ENCODE results near the gene RALGDS. TPM values are rescaled to one million over a fixed set of nuclear protein-coding genes. Genes with fewer than 3 reads are reported as not detected.
"Not testable (repeated sequence)": the region's sequence is repeated elsewhere in the genome, so short reads cannot be mapped to it uniquely, and the experiment has no call there.

Gene RALGDS
- total RNA-seq: 13.8 and 17.4 TPM in 2 replicates

DNA sequence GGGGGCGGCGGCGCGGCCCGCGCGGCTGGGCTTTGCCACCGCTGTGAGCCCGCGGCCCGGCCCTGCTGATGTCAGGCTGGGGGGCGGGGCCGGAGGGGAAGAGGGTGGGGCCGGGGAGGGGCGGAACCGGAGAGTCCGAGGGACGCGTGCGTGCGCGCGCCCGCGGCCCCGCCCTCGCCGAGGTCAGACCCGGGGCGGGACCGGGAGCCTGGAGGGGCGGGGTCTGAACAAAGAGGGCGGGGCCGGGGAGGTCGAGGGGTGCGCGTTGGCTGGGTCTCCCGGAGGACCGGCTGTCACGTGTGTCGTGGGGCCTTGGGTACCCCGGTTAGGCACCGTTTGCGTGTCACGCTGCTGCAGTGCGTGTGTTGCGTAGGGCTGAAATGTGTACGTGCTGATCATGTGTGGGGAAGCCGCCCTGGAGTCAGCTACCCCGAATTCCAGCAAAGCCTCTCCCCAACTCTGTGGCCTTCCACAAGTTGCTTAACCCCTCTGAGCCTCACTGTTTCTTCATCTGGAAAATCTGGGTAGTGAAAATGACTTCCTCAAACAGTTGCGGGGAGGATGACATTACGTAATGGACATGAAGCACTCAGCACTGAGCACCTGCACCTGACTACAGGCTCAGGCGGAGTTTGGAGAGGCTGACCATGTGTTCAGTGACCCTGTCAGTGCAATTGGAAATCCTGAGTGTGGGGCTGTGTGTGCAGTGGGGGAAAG lies at the start of gene RALGDS:
Gene RALGDS (minus strand): TSS at position 43 of the 717 bp plus-strand sequence. CDS start 86 bp downstream, outside the sequence.
- TF ChIP-seq, protein P1, sequence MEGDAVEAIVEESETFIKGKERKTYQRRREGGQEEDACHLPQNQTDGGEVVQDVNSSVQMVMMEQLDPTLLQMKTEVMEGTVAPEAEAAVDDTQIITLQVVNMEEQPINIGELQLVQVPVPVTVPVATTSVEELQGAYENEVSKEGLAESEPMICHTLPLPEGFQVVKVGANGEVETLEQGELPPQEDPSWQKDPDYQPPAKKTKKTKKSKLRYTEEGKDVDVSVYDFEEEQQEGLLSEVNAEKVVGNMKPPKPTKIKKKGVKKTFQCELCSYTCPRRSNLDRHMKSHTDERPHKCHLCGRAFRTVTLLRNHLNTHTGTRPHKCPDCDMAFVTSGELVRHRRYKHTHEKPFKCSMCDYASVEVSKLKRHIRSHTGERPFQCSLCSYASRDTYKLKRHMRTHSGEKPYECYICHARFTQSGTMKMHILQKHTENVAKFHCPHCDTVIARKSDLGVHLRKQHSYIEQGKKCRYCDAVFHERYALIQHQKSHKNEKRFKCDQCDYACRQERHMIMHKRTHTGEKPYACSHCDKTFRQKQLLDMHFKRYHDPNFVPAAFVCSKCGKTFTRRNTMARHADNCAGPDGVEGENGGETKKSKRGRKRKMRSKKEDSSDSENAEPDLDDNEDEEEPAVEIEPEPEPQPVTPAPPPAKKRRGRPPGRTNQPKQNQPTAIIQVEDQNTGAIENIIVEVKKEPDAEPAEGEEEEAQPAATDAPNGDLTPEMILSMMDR (IDR thresholded peaks at IDR 0.05; ENCODE audit: insufficient read depth, low read depth, low read length): no peak
- peak; percentile 85 for DNase-seq (ENCODE audit: low read depth)
- H3K4me3 ChIP-seq (ENCODE audit: low read depth, low read length): peak within 1 kb of the TSS; percentile 71

DNA sequence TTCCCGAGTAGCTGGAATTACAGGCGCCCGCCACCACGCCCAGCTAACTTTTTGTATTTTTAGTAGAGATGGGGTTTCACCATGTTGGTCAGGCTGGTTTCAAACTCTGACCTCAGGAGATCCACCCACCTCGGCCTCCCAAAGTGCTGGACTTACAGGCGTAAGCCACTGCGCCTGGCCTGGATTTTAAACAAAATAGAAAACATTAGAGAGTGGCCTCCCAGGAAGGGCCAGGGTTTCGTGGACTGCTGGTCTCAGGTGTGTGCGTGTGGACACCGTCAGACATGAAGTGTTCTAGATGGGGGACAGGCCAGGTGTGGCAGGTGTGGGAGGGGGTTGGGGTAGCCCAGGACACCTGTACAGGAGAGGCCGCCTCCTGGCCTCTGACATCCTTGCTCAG lies 49.7 kb upstream of the RALGDS start:
- no peak for DNase-seq (ENCODE audit: low read depth)
- TF ChIP-seq, protein P1 (IDR thresholded peaks at IDR 0.05; ENCODE audit: insufficient read depth, low read depth, low read length): no peak
- no peak overlapping the region for H3K4me3 ChIP-seq (ENCODE audit: low read depth, low read length)

DNA sequence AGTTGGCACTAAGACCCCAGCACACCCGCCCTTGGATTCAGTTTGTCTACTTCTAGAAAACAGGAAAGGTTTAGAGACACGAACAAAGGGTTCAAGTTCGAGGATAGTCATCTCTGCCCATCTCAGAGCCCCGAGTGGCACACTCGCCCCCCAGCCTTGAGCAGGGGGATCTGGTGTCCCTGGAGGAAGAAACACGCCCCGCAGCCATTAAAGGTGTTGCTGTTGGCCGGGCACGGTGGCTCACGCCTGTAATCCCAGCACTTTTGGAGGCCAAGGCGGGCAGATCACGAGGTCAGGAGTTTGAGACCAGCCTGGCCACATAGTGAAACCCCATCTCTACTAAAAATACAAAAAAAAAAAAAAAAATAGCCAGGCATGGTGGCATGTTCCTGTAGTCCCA lies 48.6 kb upstream of the RALGDS start:
- not testable (repeated sequence) for H3K4me3 ChIP-seq (ENCODE audit: low read depth, low read length); DNase-seq (ENCODE audit: low read depth)

- TF ChIP-seq, protein P1 (IDR thresholded peaks at IDR 0.05; ENCODE audit: insufficient read depth, low read depth, low read length): no peak
- H3K4me3 ChIP-seq (ENCODE audit: low read depth, low read length): no peak overlapping the region
- no peak for DNase-seq (ENCODE audit: low read depth)
These were observed 48.1 kb upstream of the RALGDS start for GRCh38 chr9:133169102-133169501.

DNA sequence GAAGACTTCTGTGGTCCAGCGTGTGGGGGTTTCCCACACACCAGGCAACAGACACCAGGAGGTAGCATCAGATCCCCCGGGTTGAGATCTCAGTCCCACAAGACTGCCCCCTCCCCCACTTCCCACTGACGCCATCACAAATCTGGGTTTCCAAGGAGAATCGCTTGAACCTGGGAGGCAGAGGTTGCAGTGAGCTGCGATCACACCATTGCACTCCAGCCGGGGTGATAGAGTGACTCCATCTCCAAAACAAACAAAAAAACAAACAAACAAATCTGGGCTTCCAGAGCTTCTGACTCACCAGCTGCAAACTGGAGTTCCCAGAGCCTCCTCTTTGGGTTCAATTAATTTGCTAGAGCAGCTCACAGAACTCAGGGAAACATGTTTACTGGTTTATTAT lies 47.4 kb upstream of the RALGDS start:
- TF ChIP-seq, protein P1 (IDR thresholded peaks at IDR 0.05; ENCODE audit: insufficient read depth, low read depth, low read length): no peak
- DNase-seq (ENCODE audit: low read depth): peak; percentile 54
- no peak overlapping the region for H3K4me3 ChIP-seq (ENCODE audit: low read depth, low read length)

GRCh38 chr9:133167769-133168168 lies 46.7 kb upstream of the RALGDS start:
- DNase-seq (ENCODE audit: low read depth): no peak
- H3K4me3 ChIP-seq (ENCODE audit: low read depth, low read length): no peak overlapping the region
- TF ChIP-seq, protein P1 (IDR thresholded peaks at IDR 0.05; ENCODE audit: insufficient read depth, low read depth, low read length): no peak

- no peak for DNase-seq (ENCODE audit: low read depth)
- no peak overlapping the region for H3K4me3 ChIP-seq (ENCODE audit: low read depth, low read length)
- TF ChIP-seq, protein P1 (IDR thresholded peaks at IDR 0.05; ENCODE audit: insufficient read depth, low read depth, low read length): no peak
These were observed 46.2 kb upstream of the RALGDS start for GRCh38 chr9:133167096-133167730.
